HG03460 (cell line): Measurements from ENCODE around the gene B3GNT7.
A peak's percentile ranks its signal among the peaks of the same experiment; 100 is the strongest.

ENCODE experiments used
- ATAC-seq: cut with Tn5 transposase; IDR thresholded peaks from one replicate; pipeline ENCODE4 v1.9.1; 2021; ENCODE audit not compliant: unreplicated experiment

Gene B3GNT7

GRCh38 chr2:231383416-231384108 lies 11.9 kb upstream of the B3GNT7 start:
- ATAC-seq: no peak

GRCh38 chr2:231384109-231384435 lies 11.4 kb upstream of the B3GNT7 start:
- ATAC-seq: no peak

- no peak for ATAC-seq
Measured at GRCh38 chr2:231384970-231385369, 10.5 kb upstream of the B3GNT7 start.

- ATAC-seq: no peak
Measured at GRCh38 chr2:231385429-231385828, 10.1 kb upstream of the B3GNT7 start.

- ATAC-seq: no peak
Measured at GRCh38 chr2:231386446-231386845, 9.1 kb upstream of the B3GNT7 start.

- ATAC-seq: no peak
Measured at GRCh38 chr2:231387904-231388724, 7.4 kb upstream of the B3GNT7 start.

GRCh38 chr2:231388725-231389346 lies 6.7 kb upstream of the B3GNT7 start:
- ATAC-seq: no peak

- no peak for ATAC-seq
Measured at GRCh38 chr2:231390667-231391066, 4.8 kb upstream of the B3GNT7 start.

GRCh38 chr2:231391981-231392380 lies 3.5 kb upstream of the B3GNT7 start:
- no peak for ATAC-seq

- no peak for ATAC-seq
Measured at GRCh38 chr2:231392431-231393148, 2.9 kb upstream of the B3GNT7 start.

GRCh38 chr2:231393149-231394131 lies 2.1 kb upstream of the B3GNT7 start:
- peak; percentile 44 for ATAC-seq

GRCh38 chr2:231394211-231395141 lies 1.0 kb upstream of the B3GNT7 start:
- peak; percentile 51 for ATAC-seq

GRCh38 chr2:231396058-231396821 lies 730 bp downstream of the B3GNT7 start:
- no peak for ATAC-seq

- ATAC-seq: no peak
Measured at GRCh38 chr2:231397011-231397927, 1.8 kb downstream of the B3GNT7 start.

GRCh38 chr2:231397928-231398294 lies 2.4 kb downstream of the B3GNT7 start:
- ATAC-seq: no peak

GRCh38 chr2:231398585-231398984 lies 3.1 kb downstream of the B3GNT7 start:
- no peak for ATAC-seq

- no peak for ATAC-seq
Measured at GRCh38 chr2:231399046-231399852, 3.7 kb downstream of the B3GNT7 start.
